Lower leg skin (tissue), 3 donors: ENCODE data around the gene NPAS3.

ENCODE experiments used
- CTCF ChIP-seq, 3 donors: fragments of 450-650 bp; IDR thresholded peaks; one replicate each; pipeline ENCODE4 v1.5.1; 2016; ENCODE audit warnings: antibody characterized with exemption in 3 of 3, mild to moderate bottlenecking in 3 of 3, moderate library complexity in 2 of 3
- POLR2A ChIP-seq, 2 donors: fragments of 450-650 bp; IDR thresholded peaks; one replicate each; pipeline ENCODE4 v1.6.1; 2016 to 2017; ENCODE audit warnings: antibody characterized with exemption in 2 of 2, mild to moderate bottlenecking in 1 of 2, moderate library complexity in 1 of 2

- TF ChIP-seq CTCF (IDR thresholded peaks at IDR 0.05) (no peak), POLR2A (IDR thresholded peaks at IDR 0.05) (no peak)
Measured at GRCh38 chr14:33165144-33165925, 226.7 kb downstream of the NPAS3 start.
